Measurements from ENCODE around the gene F13A1. TPM values are rescaled to one million over a fixed set of nuclear protein-coding genes. Genes with fewer than 3 reads are reported as not detected.

F13A1 gene
- total and polyA plus RNA-seq, 5 experiments from 2014 or later, result 0.04 to 1.6 (median 0.70) TPM; not detected in 1

DNA sequence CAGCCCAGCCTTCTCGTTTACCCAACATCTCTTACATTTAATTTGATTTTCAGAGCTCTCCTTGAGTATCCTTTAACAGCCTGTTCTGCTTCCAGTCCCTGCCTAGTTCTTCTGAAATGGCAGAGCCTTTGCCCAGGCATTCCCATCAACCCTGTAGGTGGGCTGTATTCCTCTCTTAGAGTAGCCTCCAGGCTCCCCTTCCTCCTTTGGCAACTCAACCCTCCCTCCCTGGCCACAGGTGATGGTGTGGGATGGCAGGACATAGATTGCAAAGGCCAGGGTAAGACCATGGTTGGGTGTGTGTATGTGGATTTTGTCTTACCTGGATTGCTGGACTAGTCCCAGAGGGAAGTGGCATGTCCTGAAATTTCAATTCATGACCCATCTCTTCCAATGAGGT is 125.4 kb downstream of the F13A1 start:
- Mint-ChIP-seq H3K27ac (no peak overlapping the region), H3K36me3 (peaks cover 0 to 8% (median 2%) of the 10 kb centered on the region in 3 donors), H3K9me3 (peaks cover 0 to 9% (median 0%) of the 10 kb centered on the region in 9 donors), H3K4me1 (no peaks in the 10 kb centered on the region), H3K4me3 (no peak overlapping the region), H3K27me3 (peaks cover 25 to 53% (median 47%) of the 10 kb centered on the region in 5 donors)
- DNase-seq, result no peak
- POLR2A ChIA-PET, result interaction anchor here (0.6 kb wide), 1 partner anchor 1157 kb away, joined by 4 read pairs; no protein-coding TSS in a partner anchor
- no peak for ATAC-seq

DNA sequence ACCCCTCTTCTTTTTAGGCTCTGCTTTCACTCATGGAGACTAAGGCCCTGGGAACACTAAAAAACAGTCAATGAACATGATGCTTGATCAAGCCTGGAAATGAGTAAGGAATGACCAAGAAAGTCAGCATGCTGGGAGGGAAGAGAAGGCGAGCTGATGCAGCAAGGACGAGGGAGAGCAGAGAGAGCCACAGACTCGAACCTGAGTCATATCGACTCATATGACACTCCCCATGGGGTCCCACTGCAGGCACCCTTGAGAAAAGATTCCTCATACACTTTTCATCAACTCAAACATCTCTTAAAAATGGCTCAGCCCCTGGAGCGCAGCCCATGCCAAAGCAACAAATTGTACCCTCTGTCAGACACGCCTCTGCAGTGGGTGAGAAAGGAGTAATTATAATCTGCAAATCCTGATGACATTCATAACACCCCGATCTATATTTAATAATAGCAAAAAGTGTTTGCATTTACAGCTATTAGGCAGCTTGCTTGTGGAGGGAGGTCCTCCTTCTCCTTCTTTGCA is 127.2 kb downstream of the F13A1 start:
- Mint-ChIP-seq H3K4me1 (no peaks in the 10 kb centered on the region), H3K9me3 (peaks cover 0 to 9% (median 0%) of the 10 kb centered on the region in 9 donors), H3K36me3 (peaks cover 0 to 8% (median 0%) of the 10 kb centered on the region in 3 donors), H3K27ac (no peak overlapping the region), H3K27me3 (peaks cover 18 to 44% (median 38%) of the 10 kb centered on the region in 5 donors), H3K4me3 (no peak overlapping the region)
- POLR2A ChIA-PET, result no interaction called here
- DNase-seq, result no peak
- ATAC-seq, result no peak

DNA sequence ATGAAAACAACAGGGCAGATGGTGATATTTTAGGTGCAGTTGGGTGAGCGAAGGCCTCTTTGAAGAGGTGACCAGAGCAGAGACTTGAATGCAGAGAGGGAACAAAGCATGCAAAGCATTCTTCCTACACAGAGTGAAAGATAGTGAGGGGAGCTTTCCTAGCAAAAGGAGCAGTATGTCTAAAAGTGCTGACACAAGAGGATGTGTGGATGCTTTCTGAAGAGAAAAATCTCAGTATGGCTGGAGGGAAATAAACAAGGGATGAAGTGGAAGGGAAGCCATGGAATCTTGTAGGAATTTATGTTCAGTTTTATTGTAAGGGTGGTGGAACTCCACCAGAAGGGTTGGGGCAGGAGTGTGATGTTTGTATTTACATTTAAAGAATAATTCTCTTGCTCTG is 128.6 kb downstream of the F13A1 start:
- ATAC-seq (no peak), DNase-seq (no peak)
- no peak overlapping the region for H3K4me3 Mint-ChIP-seq
- H3K27ac Mint-ChIP-seq, result no peak overlapping the region
- H3K9me3 Mint-ChIP-seq, result peaks cover 0 to 9% (median 1%) of the 10 kb centered on the region in 9 donors
- no peaks in the 10 kb centered on the region for H3K4me1 Mint-ChIP-seq
- POLR2A ChIA-PET, result no interaction called here
- peaks cover 18 to 44% (median 36%) of the 10 kb centered on the region in 5 donors for H3K27me3 Mint-ChIP-seq
- peaks cover 0 to 8% (median 0%) of the 10 kb centered on the region in 3 donors for H3K36me3 Mint-ChIP-seq

DNA sequence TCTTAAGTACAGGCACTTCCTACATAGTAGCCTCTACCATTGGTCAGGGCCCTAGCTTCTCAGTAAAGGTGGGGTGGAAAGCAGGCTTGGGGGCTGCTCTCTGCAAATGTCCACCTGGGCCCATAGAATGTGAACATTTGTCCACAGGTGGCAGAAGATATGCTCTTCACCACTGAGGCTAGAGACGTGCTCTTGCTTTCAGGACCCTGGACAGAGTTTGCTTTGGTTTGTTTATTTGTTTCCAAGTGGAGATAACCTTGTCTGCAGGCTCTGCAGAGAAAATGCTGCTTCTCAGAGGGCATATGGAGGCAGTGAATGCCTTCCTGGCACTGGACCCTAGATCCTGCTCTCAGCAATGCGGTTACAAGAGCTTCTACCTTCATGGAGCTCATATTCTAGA is 129.0 kb downstream of the F13A1 start:
- peaks cover 0 to 8% (median 0%) of the 10 kb centered on the region in 3 donors for H3K36me3 Mint-ChIP-seq
- no peak for DNase-seq
- H3K9me3 Mint-ChIP-seq, result peaks cover 0 to 9% (median 2%) of the 10 kb centered on the region in 9 donors
- POLR2A ChIA-PET, result no interaction called here
- no peak overlapping the region for H3K27ac Mint-ChIP-seq
- peaks cover 18 to 44% (median 36%) of the 10 kb centered on the region in 5 donors for H3K27me3 Mint-ChIP-seq
- H3K4me1 Mint-ChIP-seq, result no peaks in the 10 kb centered on the region
- H3K4me3 Mint-ChIP-seq, result no peak overlapping the region
- ATAC-seq, result no peak

DNA sequence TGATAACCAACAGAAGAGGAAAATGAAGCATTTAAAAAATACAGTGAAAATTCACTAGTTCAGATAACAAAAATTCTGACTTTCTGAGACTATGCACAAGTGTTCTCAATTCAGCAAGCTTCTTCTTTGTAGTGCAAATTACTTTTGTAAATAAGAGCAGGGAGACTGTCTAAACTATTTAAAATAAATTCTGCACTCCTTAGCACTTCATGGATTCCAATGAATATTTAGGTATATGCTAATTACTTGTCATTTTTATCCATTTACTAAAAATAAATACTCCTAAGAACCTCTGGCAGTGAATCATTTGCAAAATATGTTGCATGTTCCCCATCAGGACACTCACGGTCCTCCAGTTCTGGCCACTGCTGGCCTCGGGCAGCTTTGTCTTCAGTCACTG is 139.8 kb downstream of the F13A1 start:
- peaks cover 0 to 4% (median 0%) of the 10 kb centered on the region in 9 donors for H3K9me3 Mint-ChIP-seq
- no peak overlapping the region for H3K27ac Mint-ChIP-seq
- DNase-seq (no peak), ATAC-seq (no peak)
- peaks cover 1 to 20% (median 13%) of the 10 kb centered on the region in 5 donors for H3K27me3 Mint-ChIP-seq
- no peaks in the 10 kb centered on the region for H3K4me1 Mint-ChIP-seq
- POLR2A ChIA-PET, result no interaction called here
- H3K36me3 Mint-ChIP-seq, result no peaks in the 10 kb centered on the region
- H3K4me3 Mint-ChIP-seq, result no peak overlapping the region

DNA sequence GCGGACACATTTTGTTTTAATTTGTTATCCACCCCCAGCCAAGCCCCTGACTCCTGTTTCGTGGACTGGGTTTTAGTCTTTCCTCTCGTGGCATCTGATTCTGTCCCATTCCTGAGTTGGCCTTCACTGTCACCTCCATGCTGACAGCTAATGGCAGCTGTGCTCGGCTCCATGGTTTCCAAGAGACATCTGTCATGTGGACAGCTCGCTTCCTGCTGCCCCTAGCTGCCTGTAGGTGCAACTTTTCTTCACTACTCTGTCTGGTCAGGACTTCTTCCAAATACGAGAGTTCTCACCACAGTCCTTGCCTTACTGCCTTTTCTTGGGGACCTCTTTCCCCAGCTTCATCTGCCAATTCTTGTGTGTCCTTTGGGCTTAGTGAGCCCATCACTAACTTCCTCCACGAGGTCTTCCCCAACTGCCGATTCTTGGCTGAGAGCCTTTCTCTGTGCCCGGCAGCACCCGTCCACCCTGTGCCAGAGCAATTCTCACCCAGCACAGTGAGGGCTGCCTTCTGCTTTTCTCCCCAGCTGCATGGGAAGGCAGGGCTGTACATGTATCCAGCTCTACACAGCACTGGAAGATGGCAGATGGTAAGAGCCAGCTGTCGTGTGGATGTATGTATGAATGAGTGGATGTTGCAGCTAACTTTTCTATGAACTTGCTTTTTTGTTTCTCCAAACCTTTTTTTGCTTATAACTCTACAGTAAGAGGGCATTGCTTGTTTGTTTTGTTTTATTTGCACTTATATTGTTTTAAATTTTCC is 140.4 kb downstream of the F13A1 start:
- H3K9me3 Mint-ChIP-seq, result peaks cover 0 to 4% (median 0%) of the 10 kb centered on the region in 9 donors
- ATAC-seq (no peak), DNase-seq (no peak)
- H3K4me1 Mint-ChIP-seq, result no peaks in the 10 kb centered on the region
- POLR2A ChIA-PET, result no interaction called here
- no peaks in the 10 kb centered on the region for H3K36me3 Mint-ChIP-seq
- H3K4me3 Mint-ChIP-seq, result no peak overlapping the region
- peaks cover 1 to 20% (median 13%) of the 10 kb centered on the region in 5 donors for H3K27me3 Mint-ChIP-seq
- no peak overlapping the region for H3K27ac Mint-ChIP-seq

DNA sequence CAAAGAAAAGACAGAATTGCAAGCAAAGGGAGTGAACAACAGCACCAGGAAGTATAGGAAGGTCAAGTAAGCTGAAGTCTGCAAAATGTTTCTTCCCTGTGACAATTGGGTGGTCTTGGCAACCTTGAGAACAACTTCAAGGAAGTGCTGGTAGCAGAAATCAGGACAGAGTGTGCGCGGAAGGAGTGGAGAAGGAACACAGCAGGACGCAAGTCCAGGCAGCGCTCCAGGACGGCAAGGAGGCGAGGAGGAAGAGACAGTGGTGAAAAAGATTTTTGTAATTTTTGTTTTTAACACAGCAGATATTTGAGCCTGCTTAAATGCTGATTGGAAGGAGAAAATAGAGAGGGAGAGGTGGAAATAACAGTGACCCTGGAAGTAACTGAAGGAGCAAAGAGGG is 141.7 kb downstream of the F13A1 start:
- POLR2A ChIA-PET, result no interaction called here
- DNase-seq, result no peak
- H3K27me3 Mint-ChIP-seq, result peaks cover 0 to 20% (median 13%) of the 10 kb centered on the region in 5 donors
- no peaks in the 10 kb centered on the region for H3K36me3 Mint-ChIP-seq
- no peak overlapping the region for H3K4me3 Mint-ChIP-seq
- no peaks in the 10 kb centered on the region for H3K9me3 Mint-ChIP-seq
- no peak overlapping the region for H3K27ac Mint-ChIP-seq
- no peaks in the 10 kb centered on the region for H3K4me1 Mint-ChIP-seq
- no peak for ATAC-seq

DNA sequence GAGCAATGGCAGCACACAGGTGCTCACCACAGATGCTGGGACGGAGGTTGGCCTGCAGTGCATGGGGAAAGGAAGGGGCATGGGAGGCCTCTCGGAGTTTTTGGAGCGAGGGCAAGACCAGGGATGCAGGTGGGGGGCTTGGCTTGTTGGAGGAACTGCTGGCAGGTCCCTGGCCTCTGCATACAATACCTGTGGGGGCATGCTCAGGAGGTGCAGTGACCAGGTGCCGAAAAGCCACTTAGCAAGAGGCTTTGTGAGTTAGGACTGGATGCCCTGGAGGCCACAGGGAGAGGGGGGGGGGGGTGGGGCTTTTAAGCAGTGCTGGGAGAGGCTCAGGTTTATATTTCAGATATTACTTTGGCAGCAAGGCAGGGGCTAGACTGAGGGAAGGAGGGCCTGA is 142.7 kb downstream of the F13A1 start:
- no peak for ATAC-seq
- Mint-ChIP-seq H3K27ac (no peak overlapping the region), H3K36me3 (no peaks in the 10 kb centered on the region), H3K4me1 (no peaks in the 10 kb centered on the region), H3K27me3 (peaks cover 0 to 20% (median 13%) of the 10 kb centered on the region in 5 donors), H3K9me3 (no peaks in the 10 kb centered on the region), H3K4me3 (no peak overlapping the region)
- DNase-seq, result no peak
- POLR2A ChIA-PET, result no interaction called here

DNA sequence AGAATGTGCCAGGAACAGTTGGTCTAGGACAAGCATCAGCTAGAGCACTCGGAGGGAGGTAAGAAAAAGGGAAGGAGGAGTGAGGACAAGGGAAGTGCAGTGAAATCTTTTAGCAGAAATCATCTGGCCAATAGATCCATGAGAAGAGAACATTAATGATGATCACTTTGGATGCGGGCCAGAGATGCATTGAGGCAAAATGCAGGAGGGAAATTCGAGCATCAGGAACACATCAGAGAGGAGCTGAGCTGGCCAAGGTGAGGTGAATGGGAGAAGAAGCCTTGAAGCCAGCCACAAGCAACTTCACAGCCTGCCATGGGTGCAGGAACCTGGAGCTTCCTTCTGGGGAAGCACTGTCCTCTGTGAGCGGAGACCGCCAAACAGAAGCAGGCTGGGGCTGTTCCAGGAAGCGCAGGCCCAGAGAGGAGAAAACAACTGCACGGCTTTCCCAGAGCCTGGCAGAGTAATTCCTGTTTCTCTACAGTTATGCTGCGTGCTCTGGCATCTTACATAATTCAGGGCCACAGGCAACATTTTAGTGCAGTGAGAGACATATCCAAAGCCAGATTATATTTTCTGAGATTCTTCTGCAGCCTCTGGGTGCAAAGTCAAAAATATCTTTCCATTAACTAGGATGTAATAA is 143.8 kb downstream of the F13A1 start:
- ATAC-seq, result no peak

DNA sequence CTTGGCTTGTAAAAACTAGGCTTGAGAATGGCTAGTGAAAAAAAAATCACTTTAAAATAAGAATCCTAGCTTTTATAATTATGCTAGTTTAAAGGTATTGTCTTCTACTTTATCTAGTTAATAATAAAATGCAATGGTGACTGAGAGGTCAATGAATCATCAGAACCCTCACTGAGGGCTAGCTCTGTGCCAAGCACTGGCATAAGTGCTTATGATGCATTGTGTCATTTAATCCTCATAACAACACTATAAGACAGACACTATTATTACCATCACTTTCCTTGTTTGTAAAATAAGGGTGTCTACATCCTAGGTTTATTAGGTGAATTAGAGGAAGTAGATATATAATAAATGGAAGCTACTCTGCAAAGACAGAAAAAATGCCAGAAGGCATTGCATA is 144.3 kb downstream of the F13A1 start:
- Mint-ChIP-seq H3K27me3 (peaks cover 0 to 19% (median 11%) of the 10 kb centered on the region in 5 donors), H3K27ac (no peak overlapping the region), H3K9me3 (no peaks in the 10 kb centered on the region), H3K4me3 (no peak overlapping the region), H3K36me3 (no peaks in the 10 kb centered on the region), H3K4me1 (no peaks in the 10 kb centered on the region)
- POLR2A ChIA-PET, result no interaction called here
- DNase-seq, result no peak
- ATAC-seq, result no peak

More for the DNA sequence above, 143.8 kb downstream of the F13A1 start:
- Mint-ChIP-seq H3K27me3 (peaks cover 0 to 14% (median 10%) of the 10 kb centered on the region in 5 donors), H3K9me3 (no peaks in the 10 kb centered on the region), H3K36me3 (no peaks in the 10 kb centered on the region), H3K27ac (no peak overlapping the region), H3K4me1 (no peaks in the 10 kb centered on the region), H3K4me3 (no peak overlapping the region)
- POLR2A ChIA-PET, result no interaction called here
- DNase-seq, result no peak

DNA sequence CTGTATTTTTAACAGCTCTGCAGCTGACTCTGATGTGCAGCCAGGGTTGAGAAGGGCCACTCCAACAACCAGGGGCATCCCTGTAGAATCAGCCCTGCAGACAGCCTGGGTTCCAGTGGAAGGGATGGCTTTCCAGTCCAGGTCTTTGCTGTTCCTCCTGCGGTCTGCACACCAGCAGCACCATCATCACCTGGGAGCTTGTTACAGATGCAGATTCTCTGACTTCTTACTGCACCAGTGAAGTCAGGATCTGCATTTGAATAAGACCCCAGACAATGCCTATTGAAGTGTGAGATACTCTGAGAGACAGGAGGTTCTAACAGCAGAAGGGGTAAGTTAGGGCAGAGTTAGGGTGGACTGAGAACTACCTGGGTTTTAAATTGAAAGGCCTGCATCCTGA is 151.3 kb downstream of the F13A1 start:
- Mint-ChIP-seq H3K4me1 (no peaks in the 10 kb centered on the region), H3K27me3 (peaks cover 1 to 23% (median 7%) of the 10 kb centered on the region in 5 donors), H3K9me3 (no peaks in the 10 kb centered on the region), H3K36me3 (no peaks in the 10 kb centered on the region), H3K27ac (no peak overlapping the region), H3K4me3 (no peak overlapping the region)
- ATAC-seq, result no peak
- POLR2A ChIA-PET, result no interaction called here
- no peak for DNase-seq

DNA sequence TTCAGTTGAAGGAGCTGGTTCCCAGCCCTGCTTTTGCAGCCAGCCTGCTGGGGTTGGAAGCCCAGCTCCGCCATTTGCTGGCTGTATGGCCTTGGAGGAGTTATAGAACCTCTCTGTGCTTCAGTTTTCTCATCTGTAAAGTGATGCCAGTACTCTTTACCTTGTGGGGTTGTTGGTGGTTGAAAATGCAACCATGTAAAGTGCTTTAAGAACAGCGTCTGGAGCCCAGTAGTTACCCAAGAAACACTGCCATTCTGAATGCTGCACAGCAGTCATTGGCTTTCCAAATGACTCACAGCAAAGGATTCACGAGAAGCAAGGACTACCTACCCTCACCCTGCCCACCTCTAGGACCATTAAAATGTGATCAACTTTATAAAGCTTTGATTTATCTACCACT is 154.4 kb downstream of the F13A1 start:
- POLR2A ChIA-PET, result no interaction called here

DNA sequence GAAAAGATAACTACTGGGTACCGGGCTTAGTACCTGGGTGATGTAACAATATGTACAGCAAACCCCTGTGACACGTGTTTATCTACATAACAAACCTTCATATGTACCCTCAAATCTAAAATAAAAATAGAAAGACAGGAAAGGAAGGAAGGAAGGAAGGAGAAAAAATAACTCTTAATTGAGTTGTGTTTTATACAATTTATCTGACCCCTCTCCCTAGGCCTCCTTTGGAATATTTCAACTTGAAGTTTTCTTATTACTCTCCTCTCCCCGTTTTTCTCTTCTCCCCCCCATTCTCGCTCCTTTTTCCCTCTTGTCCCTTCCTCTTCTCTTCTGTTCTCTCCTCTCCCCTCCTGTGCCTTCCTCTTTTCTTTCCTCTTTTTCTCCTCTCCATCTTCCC is 156.1 kb downstream of the F13A1 start:
- POLR2A ChIA-PET, result no interaction called here

More for the DNA sequence above, 154.4 kb downstream of the F13A1 start:
- H3K9me3 Mint-ChIP-seq, result no peaks in the 10 kb centered on the region
- ATAC-seq (no peak), DNase-seq (no peak)
- peaks cover 1 to 18% (median 3%) of the 10 kb centered on the region in 5 donors for H3K27me3 Mint-ChIP-seq
- H3K36me3 Mint-ChIP-seq, result no peaks in the 10 kb centered on the region
- no peak overlapping the region for H3K4me3 Mint-ChIP-seq
- H3K27ac Mint-ChIP-seq, result no peak overlapping the region
- H3K4me1 Mint-ChIP-seq, result no peaks in the 10 kb centered on the region

More for the DNA sequence above, 156.1 kb downstream of the F13A1 start:
- Mint-ChIP-seq H3K4me3 (no peak overlapping the region), H3K27ac (no peak overlapping the region), H3K36me3 (no peaks in the 10 kb centered on the region), H3K4me1 (no peaks in the 10 kb centered on the region), H3K27me3 (peaks cover 1 to 18% (median 3%) of the 10 kb centered on the region in 5 donors), H3K9me3 (no peaks in the 10 kb centered on the region)
- DNase-seq (no peak), ATAC-seq (no peak)

All from naive thymus-derived CD8-positive, alpha-beta T cell (primary cell).